Posterior cingulate gyrus (tissue), 11 donors: ENCODE results near the gene SETBP1.

Experiments
- DNase-seq, 10 donors: peaks; one replicate each; pipeline versions ENCODE4 v3.0.0 to v3.0.0-alpha.2; 2020 to 2021; ENCODE audit warnings: mixed read lengths in 3 of 10
- intact Hi-C: fragments of 100-400 bp; cut with DNase I; formaldehyde crosslinking; loops from one replicate; pipeline ENCODE4 v1.15.1; 2023

The SETBP1 gene

GRCh38 chr18:44916429-44917207 is 235.9 kb downstream of the SETBP1 start:
- no peak for DNase-seq
- intact Hi-C loops = no loop called here

GRCh38 chr18:44917216-44918141 is 236.8 kb downstream of the SETBP1 start:
- intact Hi-C loops = no loop called here
- no peak for DNase-seq

- intact Hi-C loops = no loop called here
- no peak for DNase-seq
These were observed 237.4 kb downstream of the SETBP1 start for GRCh38 chr18:44918142-44918476.

GRCh38 chr18:44920441-44920840 is 239.8 kb downstream of the SETBP1 start:
- intact Hi-C loops = no loop called here
- no peak for DNase-seq

GRCh38 chr18:44921974-44922373 is 241.3 kb downstream of the SETBP1 start:
- DNase-seq = no peak
- intact Hi-C loops = no loop called here

- intact Hi-C loops = no loop called here
- DNase-seq = no peak
These were observed 242.3 kb downstream of the SETBP1 start for GRCh38 chr18:44922968-44923367.

- intact Hi-C loops = no loop called here
- no peak for DNase-seq
These were observed 244.3 kb downstream of the SETBP1 start for GRCh38 chr18:44924785-44925499.

GRCh38 chr18:44927127-44927849 is 246.6 kb downstream of the SETBP1 start:
- DNase-seq = no peak
- intact Hi-C loops = no loop called here

GRCh38 chr18:44934901-44935300 is 254.2 kb downstream of the SETBP1 start:
- intact Hi-C loops = no loop called here
- DNase-seq = no peak

GRCh38 chr18:44935455-44935854 is 254.8 kb downstream of the SETBP1 start:
- DNase-seq = no peak
- intact Hi-C loops = no loop called here

- DNase-seq = no peak
- intact Hi-C loops = no loop called here
These were observed 255.8 kb downstream of the SETBP1 start for GRCh38 chr18:44936485-44936884.

- intact Hi-C loops = no loop called here
- DNase-seq = no peak
These were observed 257.5 kb downstream of the SETBP1 start for GRCh38 chr18:44937960-44938719.

GRCh38 chr18:44938720-44939665 is 258.3 kb downstream of the SETBP1 start:
- intact Hi-C loops = no loop called here
- no peak for DNase-seq

GRCh38 chr18:44941516-44941915 is 260.8 kb downstream of the SETBP1 start:
- DNase-seq = no peak
- intact Hi-C loops = no loop called here

GRCh38 chr18:44942073-44942472 is 261.4 kb downstream of the SETBP1 start:
- no peak for DNase-seq
- intact Hi-C loops = no loop called here

- intact Hi-C loops = no loop called here
- DNase-seq = no peak
These were observed 262.7 kb downstream of the SETBP1 start for GRCh38 chr18:44943311-44943881.

- intact Hi-C loops = no loop called here
- DNase-seq = no peak
These were observed 263.8 kb downstream of the SETBP1 start for GRCh38 chr18:44944461-44944860.

GRCh38 chr18:44945888-44946401 is 265.3 kb downstream of the SETBP1 start:
- intact Hi-C loops = no loop called here
- DNase-seq = no peak
